ENCODE data around the gene MSI2. TPM values are rescaled to one million over a fixed set of nuclear protein-coding genes. Genes with fewer than 3 reads are reported as not detected.

MSI2 gene
- total and polyA plus RNA-seq, 12 donors: 32.6 to 411 (median 148) TPM

DNA sequence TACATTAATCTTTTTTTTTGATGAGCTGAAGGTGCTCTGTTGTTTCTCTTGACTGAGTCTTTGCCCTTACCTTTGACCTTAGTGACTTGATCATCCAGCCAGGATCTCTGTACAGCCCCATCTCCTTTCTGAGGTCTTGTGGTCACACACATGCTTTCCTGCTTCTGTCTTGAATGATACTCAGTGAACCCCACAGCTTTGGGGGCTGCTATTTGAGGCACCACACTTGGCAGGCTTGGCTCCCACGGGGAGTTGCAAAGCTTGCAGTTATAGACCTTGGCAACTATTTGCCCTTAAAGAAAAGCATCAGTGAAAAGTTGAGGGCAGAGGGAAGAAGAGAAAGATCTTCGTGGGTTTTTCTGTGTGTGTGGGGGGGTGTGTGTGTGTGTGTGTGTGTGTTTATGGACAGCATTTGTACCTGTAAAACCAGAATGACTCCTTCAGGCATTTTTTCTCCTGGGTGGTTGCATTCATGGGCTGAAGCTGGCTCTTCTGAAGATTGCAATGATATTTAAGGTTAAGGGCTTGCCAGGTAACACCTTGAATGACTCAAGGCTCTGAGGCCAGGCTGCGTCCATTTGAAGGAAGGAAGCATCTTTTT is 101.6 kb downstream of the MSI2 start:
- TF ChIP-seq, protein P1, sequence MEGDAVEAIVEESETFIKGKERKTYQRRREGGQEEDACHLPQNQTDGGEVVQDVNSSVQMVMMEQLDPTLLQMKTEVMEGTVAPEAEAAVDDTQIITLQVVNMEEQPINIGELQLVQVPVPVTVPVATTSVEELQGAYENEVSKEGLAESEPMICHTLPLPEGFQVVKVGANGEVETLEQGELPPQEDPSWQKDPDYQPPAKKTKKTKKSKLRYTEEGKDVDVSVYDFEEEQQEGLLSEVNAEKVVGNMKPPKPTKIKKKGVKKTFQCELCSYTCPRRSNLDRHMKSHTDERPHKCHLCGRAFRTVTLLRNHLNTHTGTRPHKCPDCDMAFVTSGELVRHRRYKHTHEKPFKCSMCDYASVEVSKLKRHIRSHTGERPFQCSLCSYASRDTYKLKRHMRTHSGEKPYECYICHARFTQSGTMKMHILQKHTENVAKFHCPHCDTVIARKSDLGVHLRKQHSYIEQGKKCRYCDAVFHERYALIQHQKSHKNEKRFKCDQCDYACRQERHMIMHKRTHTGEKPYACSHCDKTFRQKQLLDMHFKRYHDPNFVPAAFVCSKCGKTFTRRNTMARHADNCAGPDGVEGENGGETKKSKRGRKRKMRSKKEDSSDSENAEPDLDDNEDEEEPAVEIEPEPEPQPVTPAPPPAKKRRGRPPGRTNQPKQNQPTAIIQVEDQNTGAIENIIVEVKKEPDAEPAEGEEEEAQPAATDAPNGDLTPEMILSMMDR (IDR thresholded peaks at IDR 0.05): no peak
- no peak for TF ChIP-seq POLR2A (IDR thresholded peaks at IDR 0.05)
- intact Hi-C loops (cut with DNase I): no loop called here
- DNase-seq: peak in 2 of 7 donors; percentile 22 to 45
- no peak overlapping the region for H3K4me3 ChIP-seq
- no peaks in the 10 kb centered on the region for H3K36me3 ChIP-seq (replicated peaks in 1 of 2)
- WGBS, 4 donors: 40 to 49% (median 45%) methylated on average over 3 of the region's 3 CpGs
- H3K27me3 ChIP-seq: no peaks in the 10 kb centered on the region
- H3K9me3 ChIP-seq (replicated peaks in 1 of 3): no peaks in the 10 kb centered on the region
- H3K27ac ChIP-seq: peak overlapping the region; percentile 81 to 95 (median 87)
- H3K4me1 ChIP-seq (replicated peaks in 1 of 2): peaks cover 22 to 49% of the 10 kb centered on the region in 2 donors

DNA sequence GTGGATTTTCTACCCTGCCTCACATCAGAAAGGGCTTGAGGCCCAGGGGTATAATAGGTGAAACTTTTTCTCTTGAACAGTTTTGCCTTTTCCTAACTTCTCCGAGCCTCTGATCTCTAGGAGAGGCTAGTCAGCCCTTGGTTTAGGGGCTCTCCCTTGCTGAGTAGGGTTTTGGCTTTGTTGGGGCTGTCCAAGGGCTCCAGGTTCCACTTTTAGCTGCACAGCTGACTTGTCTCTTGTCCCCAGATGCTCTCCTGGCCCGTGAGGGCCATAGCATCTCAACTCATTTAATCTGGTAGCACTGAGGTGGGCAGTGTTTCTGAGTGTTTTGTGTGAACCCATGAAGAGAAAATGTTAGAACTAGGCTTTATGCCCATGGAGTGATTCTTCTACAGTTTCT is 103.9 kb downstream of the MSI2 start:
- peak overlapping the region in 1 of 5 donors; percentile 24 for H3K27ac ChIP-seq
- H3K9me3 ChIP-seq (replicated peaks in 1 of 3): no peaks in the 10 kb centered on the region
- H3K4me3 ChIP-seq: no peak overlapping the region
- H3K27me3 ChIP-seq: no peaks in the 10 kb centered on the region
- DNase-seq: peak in 1 of 7 donors; percentile 42
- WGBS, 4 donors: 88 to 92% (median 90%) methylated on average over 2 of the region's 2 CpGs
- intact Hi-C loops (cut with DNase I): no loop called here
- H3K4me1 ChIP-seq (replicated peaks in 1 of 2): peaks cover 22 to 38% of the 10 kb centered on the region in 2 donors
- no peaks in the 10 kb centered on the region for H3K36me3 ChIP-seq (replicated peaks in 1 of 2)
- TF ChIP-seq POLR2A (IDR thresholded peaks at IDR 0.05): no peak
- TF ChIP-seq, protein P1 (IDR thresholded peaks at IDR 0.05): no peak

DNA sequence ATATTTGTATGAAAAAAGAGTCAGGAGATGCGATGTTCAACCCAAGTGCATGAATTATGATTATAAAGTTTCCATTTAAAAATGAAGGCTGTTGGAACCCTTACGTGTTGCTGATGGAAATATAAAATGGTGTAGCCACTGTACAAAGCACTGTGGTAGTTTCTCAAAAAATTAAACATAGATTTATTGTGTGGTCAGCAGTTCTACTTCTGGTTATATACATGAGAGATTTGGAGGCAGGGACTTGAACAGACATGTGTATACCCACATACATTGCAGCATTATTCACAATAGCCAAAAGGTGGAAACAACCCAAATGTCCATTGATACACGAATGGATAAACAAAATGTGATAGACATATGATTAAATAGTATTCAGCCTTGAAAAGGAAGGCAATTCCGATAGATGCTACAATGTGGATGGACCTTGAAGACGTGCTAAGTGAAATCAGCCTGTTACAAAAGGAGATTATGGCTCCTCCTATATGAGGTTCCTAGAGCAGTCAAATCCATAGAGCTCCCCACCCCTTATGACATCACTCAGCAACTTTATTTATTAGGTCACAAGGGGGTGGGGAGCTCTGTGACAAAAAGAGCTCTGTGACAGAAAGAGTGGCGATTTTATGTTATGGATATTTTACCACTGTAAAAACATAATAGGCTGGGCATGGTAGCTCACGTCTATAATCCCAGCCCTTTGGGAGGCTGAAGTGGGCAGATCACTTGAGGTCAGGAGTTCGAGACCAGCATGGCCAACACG is 106.7 kb downstream of the MSI2 start:
- Histone ChIP-seq H3K4me1 (replicated peaks in 1 of 2) (peaks cover 13 to 35% of the 10 kb centered on the region in 2 donors), H3K9me3 (replicated peaks in 1 of 3) (no peaks in the 10 kb centered on the region), H3K4me3 (no peak overlapping the region), H3K36me3 (replicated peaks in 1 of 2) (no peaks in the 10 kb centered on the region), H3K27me3 (no peaks in the 10 kb centered on the region), H3K27ac (no peak overlapping the region)
- peak in 2 of 7 donors; percentile 9 to 42 for DNase-seq
- intact Hi-C loops (cut with DNase I): no loop called here
- 81 to 86% (median 85%) methylated on average over 9 of the region's 9 CpGs for WGBS, 4 donors
- TF ChIP-seq, protein P1 (IDR thresholded peaks at IDR 0.05): no peak
- TF ChIP-seq POLR2A (IDR thresholded peaks at IDR 0.05): no peak

DNA sequence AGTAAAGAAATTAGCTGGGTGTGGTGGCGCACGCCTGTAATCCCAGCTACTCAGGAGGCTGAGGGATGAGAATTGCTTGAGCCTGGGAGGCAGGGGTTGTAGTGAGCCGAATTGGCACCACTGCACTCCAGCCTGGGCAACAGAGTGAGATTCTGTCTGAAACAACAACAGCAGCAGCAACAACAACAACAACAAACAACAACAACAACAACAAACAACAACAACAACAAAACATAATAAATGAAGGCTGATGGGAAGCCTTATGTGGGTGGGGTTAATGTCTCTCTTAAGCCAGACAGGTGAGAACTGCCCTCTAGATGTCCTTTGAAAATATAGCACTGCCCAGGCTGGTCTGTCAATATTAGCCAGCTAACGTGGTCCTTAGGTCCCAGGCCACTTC is 107.3 kb downstream of the MSI2 start:
- Histone ChIP-seq H3K27me3 (no peaks in the 10 kb centered on the region), H3K27ac (peak overlapping the region in 1 of 5 donors; percentile 42), H3K9me3 (replicated peaks in 1 of 3) (no peaks in the 10 kb centered on the region), H3K4me1 (replicated peaks in 1 of 2) (peaks cover 10 to 35% of the 10 kb centered on the region in 2 donors), H3K36me3 (replicated peaks in 1 of 2) (no peaks in the 10 kb centered on the region), H3K4me3 (no peak overlapping the region)
- no peak for TF ChIP-seq POLR2A (IDR thresholded peaks at IDR 0.05)
- DNase-seq: peak in 2 of 7 donors; percentile 18 to 41
- intact Hi-C loops (cut with DNase I): no loop called here
- 89 to 100% (median 95%) methylated on average over 4 of the region's 4 CpGs for WGBS, 4 donors

Data from adrenal gland (tissue), 12 donors.